ENCODE measurements around the gene NDUFAF7.

Gene NDUFAF7

DNA sequence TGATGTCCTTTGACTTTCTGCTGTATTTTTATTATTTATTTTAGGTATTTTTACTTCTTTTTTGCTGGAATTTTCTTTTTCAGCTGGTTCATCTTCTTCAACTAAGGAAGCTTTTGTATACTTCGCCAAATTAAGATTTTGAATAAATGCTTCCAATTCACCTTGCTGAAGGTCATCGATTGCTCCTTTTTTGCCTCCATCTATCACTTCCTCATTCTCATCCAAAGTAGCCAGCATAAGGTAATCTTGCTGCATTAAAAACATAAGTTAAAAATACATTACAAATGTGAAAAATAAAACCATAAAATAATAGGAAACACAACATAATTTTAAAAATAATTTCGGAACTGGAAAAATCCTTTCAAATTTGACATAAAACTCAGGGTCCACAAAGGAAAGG lies 2.7 kb upstream of the NDUFAF7 start:
- Histone ChIP-seq H2AFZ (ENCODE audit: low read depth, low read length) (no peak overlapping the region), H3K4me3 (ENCODE audit: low read depth in 1 of 2, low read length in 2 of 2) (no peak overlapping the region), H3K9me3 (ENCODE audit: insufficient read depth, low read length, severe bottlenecking) (no peaks in the 10 kb centered on the region), H3K4me2 (ENCODE audit: insufficient read depth, low read length) (peak overlapping the region; percentile 96; the same call in 1 of the 2 replicates), H3K36me3 (ENCODE audit: insufficient read depth, low read length) (peaks cover 33% of the 10 kb centered on the region), H3K27ac (ENCODE audit: low read length) (no peak overlapping the region), H3K27me3 (ENCODE audit: insufficient read depth, low read length, poor library complexity) (no peaks in the 10 kb centered on the region), H3K9ac (ENCODE audit: low read depth, low read length) (no peak overlapping the region), H4K20me1 (ENCODE audit: insufficient read depth, low read length) (peaks cover 29% of the 10 kb centered on the region; the same call in 1 of the 2 replicates), H3K4me1 (ENCODE audit: insufficient read depth, low read length) (peaks cover 56% of the 10 kb centered on the region), H3K79me2 (ENCODE audit: insufficient read depth, low read length) (peaks cover 91% of the 10 kb centered on the region)
- DNase-seq (no peak), ATAC-seq (ENCODE audit: insufficient read depth, low read depth) (no peak)
- no peak for TF ChIP-seq CTCF (IDR thresholded peaks at IDR 0.05; ENCODE audit: borderline replicate concordance, extremely low read depth, low read length, poor library complexity, severe bottlenecking)
- TF ChIP-seq EZH2 (IDR thresholded peaks at IDR 0.05; ENCODE audit: borderline replicate concordance, low read depth, low read length, severe bottlenecking): no peak

- Histone ChIP-seq H3K4me3 (ENCODE audit: low read depth in 1 of 2, low read length in 2 of 2) (peak overlapping the region; percentile 77 to 93), H3K4me1 (ENCODE audit: insufficient read depth, low read length) (peaks cover 56% of the 10 kb centered on the region), H3K9me3 (ENCODE audit: insufficient read depth, low read length, severe bottlenecking) (no peaks in the 10 kb centered on the region), H3K9ac (ENCODE audit: low read depth, low read length) (peak overlapping the region; percentile 88), H3K27ac (ENCODE audit: low read length) (peak overlapping the region; percentile 83), H3K36me3 (ENCODE audit: insufficient read depth, low read length) (peaks cover 31% of the 10 kb centered on the region), H4K20me1 (ENCODE audit: insufficient read depth, low read length) (peaks cover 17% of the 10 kb centered on the region; the same call in 1 of the 2 replicates), H3K79me2 (ENCODE audit: insufficient read depth, low read length) (peaks cover 93% of the 10 kb centered on the region), H3K27me3 (ENCODE audit: insufficient read depth, low read length, poor library complexity) (no peaks in the 10 kb centered on the region), H3K4me2 (ENCODE audit: insufficient read depth, low read length) (peak overlapping the region; percentile 96), H2AFZ (ENCODE audit: low read depth, low read length) (peak overlapping the region; percentile 98)
- ATAC-seq (ENCODE audit: insufficient read depth, low read depth) (no peak), DNase-seq (no peak)
- TF ChIP-seq CTCF (IDR thresholded peaks at IDR 0.05; ENCODE audit: borderline replicate concordance, extremely low read depth, low read length, poor library complexity, severe bottlenecking): no peak
- TF ChIP-seq EZH2 (IDR thresholded peaks at IDR 0.05; ENCODE audit: borderline replicate concordance, low read depth, low read length, severe bottlenecking): no peak
Measured at GRCh38 chr2:37230581-37230980, 877 bp upstream of the NDUFAF7 start.

DNA sequence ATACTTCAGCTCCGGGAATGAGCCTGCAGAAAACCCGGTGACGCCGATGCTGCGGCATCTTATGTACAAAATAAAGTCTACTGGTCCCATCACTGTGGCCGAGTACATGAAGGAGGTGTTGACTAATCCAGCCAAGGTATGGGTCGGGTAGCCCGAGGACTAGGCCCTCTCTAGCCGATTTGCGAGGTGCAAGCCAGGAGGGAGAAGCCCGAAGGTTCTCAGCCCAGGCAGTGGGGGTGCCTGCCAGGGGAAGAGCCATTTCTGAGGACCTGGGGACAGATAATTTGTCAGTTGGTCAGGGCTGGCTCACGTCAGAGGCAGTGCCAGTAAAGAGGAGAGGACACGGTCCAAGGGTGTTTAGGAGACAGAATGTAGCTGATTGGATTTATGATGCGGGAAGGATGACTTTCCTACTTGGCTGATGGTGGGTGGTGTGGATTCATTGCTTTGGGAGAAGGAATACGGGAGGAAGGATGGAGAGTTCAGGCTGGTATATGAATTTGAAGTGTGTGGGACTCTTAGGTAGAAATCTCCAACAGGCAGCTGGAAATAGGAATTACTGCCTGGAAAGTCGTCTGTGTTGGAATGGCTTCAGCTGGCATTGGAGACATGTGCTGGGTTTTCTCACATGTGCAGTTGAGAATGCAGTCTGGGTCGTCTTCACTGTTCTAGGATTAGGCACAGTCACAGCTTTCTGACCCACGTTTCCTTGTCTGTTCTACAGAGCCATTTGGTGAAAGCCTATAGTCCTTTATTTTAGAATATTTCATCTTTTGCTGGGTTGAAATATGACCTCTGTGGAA lies 874 bp downstream of the NDUFAF7 start:
- Histone ChIP-seq H3K27ac (ENCODE audit: low read length) (peak overlapping the region; percentile 83), H3K4me1 (ENCODE audit: insufficient read depth, low read length) (peaks cover 45% of the 10 kb centered on the region), H3K9ac (ENCODE audit: low read depth, low read length) (peak overlapping the region; percentile 88), H3K4me3 (ENCODE audit: low read depth in 1 of 2, low read length in 2 of 2) (peak overlapping the region; percentile 77 to 93), H3K79me2 (ENCODE audit: insufficient read depth, low read length) (peaks cover 84% of the 10 kb centered on the region), H4K20me1 (ENCODE audit: insufficient read depth, low read length) (peaks cover 9% of the 10 kb centered on the region; the same call in 1 of the 2 replicates), H3K4me2 (ENCODE audit: insufficient read depth, low read length) (peak overlapping the region; percentile 96), H3K27me3 (ENCODE audit: insufficient read depth, low read length, poor library complexity) (no peaks in the 10 kb centered on the region), H3K36me3 (ENCODE audit: insufficient read depth, low read length) (peaks cover 25% of the 10 kb centered on the region), H3K9me3 (ENCODE audit: insufficient read depth, low read length, severe bottlenecking) (no peaks in the 10 kb centered on the region), H2AFZ (ENCODE audit: low read depth, low read length) (peak overlapping the region; percentile 98)
- TF ChIP-seq EZH2 (IDR thresholded peaks at IDR 0.05; ENCODE audit: borderline replicate concordance, low read depth, low read length, severe bottlenecking) (no peak), CTCF (IDR thresholded peaks at IDR 0.05; ENCODE audit: borderline replicate concordance, extremely low read depth, low read length, poor library complexity, severe bottlenecking) (no peak)
- DNase-seq (no peak), ATAC-seq (ENCODE audit: insufficient read depth, low read depth) (no peak)
